ENCODE data around the gene SCN8A.
A peak's percentile ranks its signal among the peaks of the same experiment; 100 is the strongest.

SCN8A gene

GRCh38 chr12:51717326-51717925, 126.4 kb downstream of the SCN8A start:
- no peak for DNase-seq (ENCODE audit: low read depth in 2 of 2)

- DNase-seq (ENCODE audit: low read depth in 2 of 2) = peak; percentile 32 to 41
Observed at GRCh38 chr12:51721282-51721940, 130.4 kb downstream of the SCN8A start.

GRCh38 chr12:51722431-51722830, 131.4 kb downstream of the SCN8A start:
- no peak for DNase-seq (ENCODE audit: low read depth in 2 of 2)

- DNase-seq (ENCODE audit: low read depth in 2 of 2) = no peak
Observed at GRCh38 chr12:51726161-51726560, 135.1 kb downstream of the SCN8A start.

- no peak for DNase-seq (ENCODE audit: low read depth in 2 of 2)
Observed at GRCh38 chr12:51726931-51727330, 135.9 kb downstream of the SCN8A start.

GRCh38 chr12:51729331-51729730, 138.3 kb downstream of the SCN8A start:
- no peak for DNase-seq (ENCODE audit: low read depth in 2 of 2)

GRCh38 chr12:51730745-51731144, 139.7 kb downstream of the SCN8A start:
- no peak for DNase-seq (ENCODE audit: low read depth in 2 of 2)

GRCh38 chr12:51740536-51740935, 149.5 kb downstream of the SCN8A start:
- no peak for DNase-seq (ENCODE audit: low read depth in 2 of 2)

GRCh38 chr12:51744235-51744634, 153.2 kb downstream of the SCN8A start:
- DNase-seq (ENCODE audit: low read depth in 2 of 2) = no peak

- no peak for DNase-seq (ENCODE audit: low read depth in 2 of 2)
Observed at GRCh38 chr12:51744957-51745356, 153.9 kb downstream of the SCN8A start.

GRCh38 chr12:51746416-51746815, 155.4 kb downstream of the SCN8A start:
- DNase-seq (ENCODE audit: low read depth in 2 of 2) = no peak

GRCh38 chr12:51748235-51748634, 157.2 kb downstream of the SCN8A start:
- no peak for DNase-seq (ENCODE audit: low read depth in 2 of 2)

- no peak for DNase-seq (ENCODE audit: low read depth in 2 of 2)
Observed at GRCh38 chr12:51749206-51749985, 158.4 kb downstream of the SCN8A start.

GRCh38 chr12:51749986-51750317, 158.9 kb downstream of the SCN8A start:
- DNase-seq (ENCODE audit: low read depth in 2 of 2) = no peak

GRCh38 chr12:51751661-51752060, 160.6 kb downstream of the SCN8A start:
- DNase-seq (ENCODE audit: low read depth in 2 of 2) = no peak

- DNase-seq (ENCODE audit: low read depth in 2 of 2) = no peak
Observed at GRCh38 chr12:51752234-51752889, 161.3 kb downstream of the SCN8A start.

GRCh38 chr12:51753980-51754675, 163.1 kb downstream of the SCN8A start:
- DNase-seq (ENCODE audit: low read depth in 2 of 2) = no peak

GRCh38 chr12:51755251-51755650, 164.2 kb downstream of the SCN8A start:
- no peak for DNase-seq (ENCODE audit: low read depth in 2 of 2)

GRCh38 chr12:51759175-51759574, 168.1 kb downstream of the SCN8A start:
- no peak for DNase-seq (ENCODE audit: low read depth in 2 of 2)

- DNase-seq (ENCODE audit: low read depth in 2 of 2) = no peak
Observed at GRCh38 chr12:51759695-51760094, 168.7 kb downstream of the SCN8A start.

GRCh38 chr12:51760231-51760630, 169.2 kb downstream of the SCN8A start:
- DNase-seq (ENCODE audit: low read depth in 2 of 2) = no peak

GRCh38 chr12:51763743-51764142, 172.7 kb downstream of the SCN8A start:
- no peak for DNase-seq (ENCODE audit: low read depth in 2 of 2)
